Measurements from ENCODE around the gene SERINC4.

DNA sequence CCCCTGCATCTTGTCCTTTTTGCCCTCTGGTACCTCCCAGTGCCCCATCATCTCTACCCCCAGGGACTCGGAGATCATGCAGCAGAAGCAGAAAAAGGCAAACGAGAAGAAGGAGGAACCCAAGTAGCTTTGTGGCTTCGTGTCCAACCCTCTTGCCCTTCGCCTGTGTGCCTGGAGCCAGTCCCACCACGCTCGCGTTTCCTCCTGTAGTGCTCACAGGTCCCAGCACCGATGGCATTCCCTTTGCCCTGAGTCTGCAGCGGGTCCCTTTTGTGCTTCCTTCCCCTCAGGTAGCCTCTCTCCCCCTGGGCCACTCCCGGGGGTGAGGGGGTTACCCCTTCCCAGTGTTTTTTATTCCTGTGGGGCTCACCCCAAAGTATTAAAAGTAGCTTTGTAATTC, 6.4 kb downstream of the SERINC4 start:
- TF ChIP-seq EZH2phosphoT487 (IDR thresholded peaks at IDR 0.05; ENCODE audit: low read depth), result no peak
- TF ChIP-seq, protein P1, sequence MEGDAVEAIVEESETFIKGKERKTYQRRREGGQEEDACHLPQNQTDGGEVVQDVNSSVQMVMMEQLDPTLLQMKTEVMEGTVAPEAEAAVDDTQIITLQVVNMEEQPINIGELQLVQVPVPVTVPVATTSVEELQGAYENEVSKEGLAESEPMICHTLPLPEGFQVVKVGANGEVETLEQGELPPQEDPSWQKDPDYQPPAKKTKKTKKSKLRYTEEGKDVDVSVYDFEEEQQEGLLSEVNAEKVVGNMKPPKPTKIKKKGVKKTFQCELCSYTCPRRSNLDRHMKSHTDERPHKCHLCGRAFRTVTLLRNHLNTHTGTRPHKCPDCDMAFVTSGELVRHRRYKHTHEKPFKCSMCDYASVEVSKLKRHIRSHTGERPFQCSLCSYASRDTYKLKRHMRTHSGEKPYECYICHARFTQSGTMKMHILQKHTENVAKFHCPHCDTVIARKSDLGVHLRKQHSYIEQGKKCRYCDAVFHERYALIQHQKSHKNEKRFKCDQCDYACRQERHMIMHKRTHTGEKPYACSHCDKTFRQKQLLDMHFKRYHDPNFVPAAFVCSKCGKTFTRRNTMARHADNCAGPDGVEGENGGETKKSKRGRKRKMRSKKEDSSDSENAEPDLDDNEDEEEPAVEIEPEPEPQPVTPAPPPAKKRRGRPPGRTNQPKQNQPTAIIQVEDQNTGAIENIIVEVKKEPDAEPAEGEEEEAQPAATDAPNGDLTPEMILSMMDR (IDR thresholded peaks at IDR 0.05; ENCODE audit: low read depth, low read length), result no peak

Measured in OCI-LY3 (cell line).